Immature natural killer cell (primary cell): ENCODE data around the gene PIK3C2B. TPM values are rescaled to one million over a fixed set of nuclear protein-coding genes. Genes with fewer than 3 reads are reported as not detected.

Experiments used
- DNase-seq, 3 donors: peaks; one replicate each; pipeline ENCODE4 v3.0.0; 2022; ENCODE audit warnings: mixed read lengths in 1 of 3
- H3K27ac Mint-ChIP-seq, 6 donors: one replicate each; pipeline ENCODE4 v1.8.0; 2020; ENCODE audit warnings: mixed read lengths in 6 of 6, mild to moderate bottlenecking in 5 of 6, inconsistent platforms in 4 of 6, moderate library complexity in 3 of 6
- H3K27me3 Mint-ChIP-seq, 3 donors: one replicate each; pipeline ENCODE4 v1.8.0; 2020 to 2021; ENCODE audit warnings: low read depth in 3 of 3, mild to moderate bottlenecking in 3 of 3, mixed read lengths in 3 of 3, moderate library complexity in 3 of 3, inconsistent platforms in 1 of 3
- H3K36me3 Mint-ChIP-seq, 3 donors: one replicate each; pipeline ENCODE4 v1.8.0; 2020; ENCODE audit warnings: mixed read lengths in 3 of 3, inconsistent platforms in 2 of 3, mild to moderate bottlenecking in 2 of 3
- H3K4me1 Mint-ChIP-seq, 2 donors: one replicate each; pipeline ENCODE4 v1.8.0; 2020; ENCODE audit warnings: inconsistent platforms in 2 of 2, mild to moderate bottlenecking in 2 of 2, mixed read lengths in 2 of 2, moderate library complexity in 1 of 2
- H3K4me3 Mint-ChIP-seq, 5 donors: one replicate each; pipeline ENCODE4 v1.8.0; 2020; ENCODE audit warnings: mild to moderate bottlenecking in 5 of 5, mixed read lengths in 5 of 5, inconsistent platforms in 3 of 5, moderate library complexity in 3 of 5
- H3K9me3 Mint-ChIP-seq, 6 donors: one replicate each; pipeline ENCODE4 v1.8.0; 2020; ENCODE audit warnings: mild to moderate bottlenecking in 6 of 6, mixed read lengths in 6 of 6, inconsistent platforms in 4 of 6, moderate library complexity in 3 of 6
- polyA plus RNA-seq, 3 donors: library from polyadenylated mRNA; unstranded; fragments of 300-500 nt; fragmentation: Illumina TruSeq; gene quantifications; one replicate each; pipeline ENCODE4 v1.2.3, GENCODE V29; 2021

PIK3C2B gene
- polyA plus RNA-seq, 3 donors from 2014 or later = 1.4 to 2.3 TPM; not detected in 1

DNA sequence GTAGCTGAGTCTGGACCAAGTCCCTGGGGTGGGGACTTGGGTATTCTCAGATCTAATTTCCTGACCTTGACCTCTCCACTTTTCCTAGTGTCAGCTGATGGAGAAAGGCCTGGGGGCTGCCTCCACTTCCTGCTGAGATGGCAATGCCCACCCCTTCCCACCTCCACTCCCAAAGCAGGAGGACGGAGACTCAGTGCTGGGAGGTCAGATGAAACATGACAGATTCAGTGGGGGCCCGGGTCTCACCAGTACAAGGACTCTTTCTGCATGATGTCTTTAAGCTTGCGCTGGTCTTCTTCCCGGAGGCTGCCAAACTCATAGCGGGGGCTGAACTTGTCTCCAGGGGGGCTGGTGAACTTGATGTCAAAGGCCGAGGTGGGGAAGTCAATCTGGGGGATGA is 47.4 kb downstream of the PIK3C2B start:
- Mint-ChIP-seq H3K4me1 (peaks cover 4 to 12% of the 10 kb centered on the region in 2 donors), H3K27ac (no peak overlapping the region), H3K36me3 (peaks cover 2 to 40% (median 11%) of the 10 kb centered on the region in 3 donors), H3K27me3 (peaks cover 0 to 2% (median 0%) of the 10 kb centered on the region in 3 donors), H3K4me3 (no peak overlapping the region), H3K9me3 (no peaks in the 10 kb centered on the region)
- DNase-seq = no peak

DNA sequence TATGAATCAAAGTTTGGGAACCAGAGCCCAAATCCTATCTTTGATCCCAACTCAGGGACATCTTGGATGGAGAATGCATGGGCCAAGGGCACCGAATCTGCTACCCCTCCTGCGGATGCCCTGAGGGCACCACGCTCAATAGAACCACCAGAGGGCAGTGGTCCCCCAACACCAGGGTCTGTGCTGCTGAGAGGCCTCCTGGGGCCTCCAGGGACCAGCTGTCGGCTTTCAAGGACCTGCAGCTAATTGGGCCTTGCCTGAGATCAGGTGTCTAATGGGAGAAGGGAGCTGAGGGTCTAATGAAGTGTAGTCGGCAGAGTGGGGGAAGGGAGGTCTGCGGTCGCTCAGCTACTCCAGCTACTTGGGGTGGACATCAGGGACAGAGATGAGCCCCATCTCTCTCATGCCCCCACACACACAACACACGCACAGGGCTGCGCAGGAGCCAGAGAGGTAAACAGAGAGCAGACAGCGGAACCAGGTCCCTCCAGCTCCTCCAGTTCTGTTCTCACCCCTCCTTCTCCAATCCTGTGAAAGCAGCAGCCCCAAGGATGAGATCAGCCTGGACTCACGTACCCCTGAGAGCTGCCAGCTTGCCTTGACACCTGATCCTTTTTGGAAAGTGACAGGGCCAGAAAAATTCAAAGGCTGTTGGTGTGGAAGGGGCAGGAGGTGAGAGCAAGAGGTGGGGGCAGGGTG is 48.0 kb downstream of the PIK3C2B start:
- H3K4me1 Mint-ChIP-seq = peaks cover 4 to 11% of the 10 kb centered on the region in 2 donors
- H3K9me3 Mint-ChIP-seq = no peaks in the 10 kb centered on the region
- H3K27ac Mint-ChIP-seq = peak overlapping the region; percentile 15 to 78 (median 70)
- DNase-seq = peak; percentile 62 to 73 (median 66)
- peaks cover 0 to 2% (median 0%) of the 10 kb centered on the region in 3 donors for H3K27me3 Mint-ChIP-seq
- H3K36me3 Mint-ChIP-seq = peaks cover 9 to 46% (median 16%) of the 10 kb centered on the region in 3 donors
- no peak overlapping the region for H3K4me3 Mint-ChIP-seq

DNA sequence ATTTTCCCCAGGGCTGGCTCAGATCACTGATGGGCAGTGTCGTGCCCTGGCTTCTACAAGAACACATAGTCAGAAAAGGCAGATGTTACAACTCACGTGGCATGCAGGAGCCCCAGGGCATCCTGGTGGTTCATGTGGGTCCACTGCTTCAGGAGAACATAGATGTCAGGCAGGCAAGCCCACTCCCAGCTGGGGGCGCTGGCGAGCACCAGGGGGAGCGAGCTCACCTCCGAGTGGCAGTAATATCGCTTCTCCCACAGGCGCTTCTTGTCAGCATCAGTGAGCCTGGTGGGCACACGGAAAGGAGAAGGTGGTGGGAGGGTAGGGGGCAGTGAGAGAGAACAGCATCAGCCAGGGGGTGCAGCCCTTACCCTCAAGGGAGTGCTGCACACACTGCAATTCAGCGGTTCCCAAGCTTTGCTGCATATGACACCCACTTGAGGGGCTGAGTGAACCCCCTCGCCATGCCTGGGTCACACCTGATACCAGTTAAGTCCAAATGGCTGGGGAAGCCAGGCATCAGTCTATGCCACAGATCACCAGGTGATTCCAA is 48.7 kb downstream of the PIK3C2B start:
- H3K4me3 Mint-ChIP-seq = no peak overlapping the region
- no peaks in the 10 kb centered on the region for H3K9me3 Mint-ChIP-seq
- H3K36me3 Mint-ChIP-seq = peaks cover 10 to 52% (median 19%) of the 10 kb centered on the region in 3 donors
- peaks cover 0 to 2% (median 0%) of the 10 kb centered on the region in 3 donors for H3K27me3 Mint-ChIP-seq
- peak; percentile 20 to 33 (median 26) for DNase-seq
- peaks cover 4 to 9% of the 10 kb centered on the region in 2 donors for H3K4me1 Mint-ChIP-seq
- peak overlapping the region in 2 of 6 donors; percentile 15 to 78 for H3K27ac Mint-ChIP-seq

Other genes with a start within 250 kb of the PIK3C2B start
- gene PLEKHA6, start 134.9 kb downstream of the PIK3C2B start, polyA plus RNA-seq = not detected
- gene PPP1R15B, start 83.0 kb downstream of the PIK3C2B start, polyA plus RNA-seq = 10 to 100 TPM; 13.5 to 23.0 (median 17.3) TPM
- 10 to 100 TPM in 1 of 3 donors, 1 to 10 TPM in 2; 4.6 to 22.6 (median 8.3) TPM for gene MDM4, start 21.6 kb upstream of the PIK3C2B start, polyA plus RNA-seq
- gene LRRN2, start 190.9 kb upstream of the PIK3C2B start, polyA plus RNA-seq = not detected